ENCODE data around the gene ABHD14A.

The ABHD14A gene

GRCh38 chr3:52022323-52023100, 47.6 kb downstream of the ABHD14A start:
- no peak for DNase-seq

- DNase-seq, result no peak
Observed at GRCh38 chr3:52023101-52023770, 48.4 kb downstream of the ABHD14A start.

GRCh38 chr3:52023860-52024764, 49.2 kb downstream of the ABHD14A start:
- no peak for DNase-seq

- DNase-seq, result no peak
Observed at GRCh38 chr3:52024765-52025452, 50.0 kb downstream of the ABHD14A start.

- DNase-seq, result no peak
Observed at GRCh38 chr3:52025453-52025852, 50.6 kb downstream of the ABHD14A start.

- no peak for DNase-seq
Observed at GRCh38 chr3:52026041-52026440, 51.2 kb downstream of the ABHD14A start.

- DNase-seq, result no peak
Observed at GRCh38 chr3:52028572-52028971, 53.7 kb downstream of the ABHD14A start.

- no peak for DNase-seq
Observed at GRCh38 chr3:52029053-52029452, 54.2 kb downstream of the ABHD14A start.

GRCh38 chr3:52029535-52029934, 54.7 kb downstream of the ABHD14A start:
- no peak for DNase-seq
